ENCODE results near the gene PPP1R11. TPM values are rescaled to one million over a fixed set of nuclear protein-coding genes. Genes with fewer than 3 reads are reported as not detected.
A peak's percentile ranks its signal among the peaks of the same experiment; 100 is the strongest.
"Not testable (repeated sequence)": the region's sequence is repeated elsewhere in the genome, so short reads cannot be mapped to it uniquely, and the experiment has no call there.

Gene PPP1R11, protein sequence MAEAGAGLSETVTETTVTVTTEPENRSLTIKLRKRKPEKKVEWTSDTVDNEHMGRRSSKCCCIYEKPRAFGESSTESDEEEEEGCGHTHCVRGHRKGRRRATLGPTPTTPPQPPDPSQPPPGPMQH
- 10 to 100 TPM; 54.1 to 63.1 TPM for total RNA-seq

DNA sequence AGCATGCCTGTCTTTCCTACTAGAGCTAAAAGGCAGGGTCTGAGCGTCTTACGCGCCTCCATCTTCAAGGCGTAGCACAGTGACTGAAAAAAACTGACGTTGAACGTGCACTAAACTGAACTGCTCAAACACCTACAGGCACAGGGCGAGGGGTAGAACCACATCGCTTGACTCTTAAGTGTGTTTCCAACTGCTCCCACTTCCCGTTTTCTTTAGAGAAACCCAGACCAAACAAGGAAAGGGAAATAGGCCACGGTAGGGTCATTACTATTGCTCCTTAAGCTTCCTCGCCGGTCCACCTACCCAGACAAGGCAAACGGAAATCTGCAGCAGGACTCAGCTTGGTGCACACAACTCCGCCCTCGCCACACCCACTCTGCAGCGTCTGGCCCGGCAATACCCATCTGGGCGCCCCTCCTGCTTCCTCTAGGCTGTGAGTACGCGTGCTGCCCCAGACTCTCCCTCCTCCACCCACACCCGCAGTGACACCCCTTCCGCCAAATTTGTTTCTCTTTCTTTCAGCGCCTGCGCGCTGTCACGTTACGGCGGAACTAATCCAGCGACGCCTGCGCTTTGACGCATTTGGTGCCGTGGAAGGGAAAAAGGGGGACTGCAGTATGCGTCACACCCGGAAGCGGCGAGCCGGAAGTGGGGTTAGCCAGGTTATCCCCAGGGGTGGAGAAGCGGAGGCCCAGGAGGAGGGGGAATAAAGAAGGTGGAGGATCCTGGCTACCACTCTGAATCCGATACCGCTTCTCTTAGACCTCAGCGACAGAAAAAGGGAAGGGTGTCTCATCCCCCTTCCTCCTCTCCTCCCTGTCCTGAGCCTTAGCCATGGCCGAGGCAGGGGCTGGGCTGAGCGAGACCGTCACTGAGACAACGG lies at the start of gene PPP1R11:
TSS of gene PPP1R11 (plus strand) at position 622 of the 883 bp plus-strand sequence. CDS start at position 835, 213 bp downstream.
- peaks cover 0 to 1% of the 10 kb centered on the region in 2 donors for H3K9me3 Mint-ChIP-seq
- H3K4me1 Mint-ChIP-seq (ENCODE audit: low read depth) = peaks cover 53% of the 10 kb centered on the region
- H3K4me3 Mint-ChIP-seq = peak within 1 kb of the TSS; percentile 93 to 99
- peaks cover 10 to 21% of the 10 kb centered on the region in 2 donors for H3K36me3 Mint-ChIP-seq (ENCODE audit: insufficient read depth in 2 of 2)
- ATAC-seq (replicated peaks in 1 of 2) (peak; percentile 98 to 99), DNase-seq (peak; percentile 98 to 99)
- H3K27ac Mint-ChIP-seq = peak within 1 kb of the TSS; percentile 99
- H3K27me3 Mint-ChIP-seq (ENCODE audit: low read depth) = peaks cover 18% of the 10 kb centered on the region

DNA sequence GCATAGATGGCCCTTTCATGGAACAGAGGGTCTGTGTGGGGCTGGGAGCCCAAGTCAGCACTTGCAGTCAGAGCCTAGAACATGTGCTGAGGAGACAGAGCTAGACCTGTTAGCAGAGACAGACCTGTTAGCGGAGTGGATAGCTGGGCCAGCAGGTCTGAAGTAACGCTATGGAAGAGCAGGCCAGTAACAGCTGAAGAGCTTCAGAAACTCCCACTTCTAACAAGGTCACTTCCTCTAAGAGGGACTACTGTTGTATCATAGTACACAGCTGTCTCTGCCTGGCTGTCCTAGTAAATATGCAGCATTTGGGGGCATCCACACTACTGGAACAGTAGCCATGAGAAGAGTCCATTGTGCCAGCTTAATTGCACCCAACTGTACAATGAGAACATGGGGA lies 47.2 kb upstream of the PPP1R11 start:
- Mint-ChIP-seq H3K4me3 (no peak overlapping the region), H3K27me3 (ENCODE audit: low read depth) (no peaks in the 10 kb centered on the region), H3K27ac (no peak overlapping the region), H3K4me1 (ENCODE audit: low read depth) (no peaks in the 10 kb centered on the region), H3K9me3 (no peaks in the 10 kb centered on the region), H3K36me3 (ENCODE audit: insufficient read depth in 2 of 2) (no peaks in the 10 kb centered on the region)
- no peak for DNase-seq
- ATAC-seq (replicated peaks in 1 of 2) = no peak

DNA sequence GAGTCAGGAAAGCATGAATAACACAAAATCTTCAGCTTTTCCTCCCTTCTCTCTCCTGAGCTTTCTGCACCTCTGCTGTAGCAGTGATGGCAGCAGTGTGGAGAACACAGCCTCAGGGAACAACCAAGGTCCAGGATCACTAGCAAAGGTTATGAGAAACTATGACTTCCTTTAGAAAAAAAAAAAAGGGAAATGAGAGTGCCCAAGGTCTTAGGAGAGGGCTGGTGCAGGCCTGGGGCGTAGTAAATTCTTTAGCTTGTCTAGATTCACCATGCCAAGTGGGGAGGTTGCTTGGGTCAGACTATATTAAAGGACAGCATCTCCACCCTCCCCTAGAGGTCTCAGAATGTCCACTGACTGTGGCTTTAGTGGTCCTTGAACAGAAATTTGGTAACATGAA lies 46.4 kb upstream of the PPP1R11 start:
- Mint-ChIP-seq H3K4me3 (no peak overlapping the region), H3K27me3 (ENCODE audit: low read depth) (no peaks in the 10 kb centered on the region), H3K4me1 (ENCODE audit: low read depth) (no peaks in the 10 kb centered on the region), H3K9me3 (no peaks in the 10 kb centered on the region), H3K27ac (no peak overlapping the region), H3K36me3 (ENCODE audit: insufficient read depth in 2 of 2) (no peaks in the 10 kb centered on the region)
- DNase-seq (no peak), ATAC-seq (replicated peaks in 1 of 2) (no peak)

DNA sequence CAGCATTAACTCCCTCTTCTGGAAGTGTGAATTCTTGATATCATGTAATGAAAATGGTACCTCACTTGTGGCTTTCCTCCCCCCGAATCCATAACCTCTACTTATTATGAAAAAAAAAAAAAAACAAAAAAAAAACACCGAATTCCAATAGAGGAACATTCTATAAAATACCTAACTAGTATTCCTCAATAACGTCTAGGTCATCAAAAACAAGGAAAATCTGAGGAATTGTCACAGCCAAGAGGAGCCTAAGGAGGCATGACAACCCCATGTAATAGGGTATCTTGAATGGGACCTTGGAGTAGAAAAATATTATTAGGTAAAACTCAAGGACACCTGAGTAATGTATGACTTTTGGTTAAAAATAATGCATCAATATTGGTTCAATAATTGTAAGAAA lies 44.8 kb upstream of the PPP1R11 start:
- no peaks in the 10 kb centered on the region for H3K27me3 Mint-ChIP-seq (ENCODE audit: low read depth)
- H3K4me1 Mint-ChIP-seq (ENCODE audit: low read depth) = no peaks in the 10 kb centered on the region
- no peaks in the 10 kb centered on the region for H3K9me3 Mint-ChIP-seq
- no peaks in the 10 kb centered on the region for H3K36me3 Mint-ChIP-seq (ENCODE audit: insufficient read depth in 2 of 2)
- H3K27ac Mint-ChIP-seq = no peak overlapping the region
- no peak for ATAC-seq (replicated peaks in 1 of 2)
- no peak overlapping the region for H3K4me3 Mint-ChIP-seq
- no peak for DNase-seq

DNA sequence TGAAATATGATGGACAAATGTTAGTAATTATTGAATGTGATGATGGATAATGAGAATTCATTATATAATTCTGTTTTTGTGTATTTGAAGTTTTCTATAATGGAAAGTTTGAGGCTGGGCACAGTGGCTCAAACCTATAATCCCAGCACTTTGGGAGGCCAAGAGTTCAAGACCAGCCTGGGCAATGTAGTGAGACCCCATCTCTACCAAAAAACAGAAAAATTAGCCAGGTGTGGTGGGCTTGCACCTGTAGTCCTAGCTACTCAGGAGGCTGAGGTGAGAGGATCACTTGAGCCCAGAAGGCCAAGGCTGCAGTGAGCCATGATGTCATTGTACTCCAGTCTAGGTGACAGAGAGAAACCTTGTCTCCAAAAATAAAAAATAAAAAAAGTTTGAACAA lies 44.3 kb upstream of the PPP1R11 start:
- H3K9me3 Mint-ChIP-seq; DNase-seq; H3K27ac Mint-ChIP-seq; H3K4me3 Mint-ChIP-seq; H3K4me1 Mint-ChIP-seq (ENCODE audit: low read depth); ATAC-seq (replicated peaks in 1 of 2); H3K36me3 Mint-ChIP-seq (ENCODE audit: insufficient read depth in 2 of 2); H3K27me3 Mint-ChIP-seq (ENCODE audit: low read depth): not testable (repeated sequence)

DNA sequence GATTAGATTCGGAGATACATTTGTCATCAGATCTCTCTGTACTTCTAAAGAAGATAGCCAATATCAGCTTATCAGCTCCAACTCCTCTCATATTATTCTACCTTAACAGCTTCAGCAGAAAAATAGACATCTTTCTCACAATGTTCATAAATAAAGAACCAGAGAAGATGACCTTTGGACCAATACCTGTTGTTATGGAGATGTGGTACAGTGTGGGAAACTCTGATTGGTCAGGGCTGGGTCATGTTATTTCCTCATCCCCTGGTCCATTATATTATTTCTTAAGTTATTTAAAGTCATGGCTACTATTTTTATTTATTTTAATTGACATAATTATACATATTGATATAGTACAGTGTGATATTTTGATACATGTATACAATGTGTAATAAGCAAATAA lies 41.8 kb upstream of the PPP1R11 start:
- DNase-seq = no peak
- Mint-ChIP-seq H3K27ac (no peak overlapping the region), H3K4me1 (ENCODE audit: low read depth) (no peaks in the 10 kb centered on the region), H3K9me3 (no peaks in the 10 kb centered on the region), H3K36me3 (ENCODE audit: insufficient read depth in 2 of 2) (no peaks in the 10 kb centered on the region), H3K4me3 (no peak overlapping the region), H3K27me3 (ENCODE audit: low read depth) (no peaks in the 10 kb centered on the region)
- no peak for ATAC-seq (replicated peaks in 1 of 2)

DNA sequence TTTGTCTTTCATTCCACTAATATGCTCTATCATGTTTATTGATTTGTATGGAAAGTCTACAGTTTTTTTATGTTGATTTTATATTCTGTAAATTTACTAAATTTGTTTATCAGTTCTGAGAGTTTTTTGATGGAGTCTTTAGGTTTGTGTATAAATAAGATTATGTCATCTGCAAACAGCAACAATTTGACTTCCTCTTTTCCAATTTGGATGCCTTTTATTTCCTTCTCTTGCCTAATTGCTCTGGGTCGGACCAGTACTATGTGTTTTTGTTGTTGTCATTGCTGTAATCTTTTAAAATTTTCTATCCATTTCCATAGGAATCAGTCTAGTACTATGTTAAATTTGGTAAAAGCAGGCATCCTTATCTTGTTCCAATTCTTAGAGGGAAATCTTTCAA lies 37.4 kb upstream of the PPP1R11 start:
- no peaks in the 10 kb centered on the region for H3K9me3 Mint-ChIP-seq

DNA sequence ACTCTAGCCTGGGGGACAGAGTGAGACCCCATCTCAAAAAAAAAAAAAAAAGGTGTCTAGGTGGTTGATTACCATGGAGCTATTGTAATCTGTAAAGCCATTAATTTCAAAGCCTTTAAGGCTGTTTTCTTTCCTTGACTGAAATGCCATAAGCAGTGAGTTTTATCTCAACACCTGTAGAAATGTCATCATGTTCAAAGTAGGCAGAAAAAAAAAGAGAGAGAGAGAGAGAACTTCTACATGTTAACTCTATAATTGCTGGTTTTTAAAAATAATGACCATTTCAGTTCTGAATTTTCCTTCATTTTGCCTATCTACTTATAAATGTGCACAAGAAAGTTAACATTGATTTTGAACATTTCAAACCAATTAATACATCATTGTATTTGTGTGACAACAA lies 35.6 kb upstream of the PPP1R11 start:
- H3K9me3 Mint-ChIP-seq = no peaks in the 10 kb centered on the region

More for the DNA sequence above, 37.4 kb upstream of the PPP1R11 start:
- no peaks in the 10 kb centered on the region for H3K36me3 Mint-ChIP-seq (ENCODE audit: insufficient read depth in 2 of 2)
- no peak overlapping the region for H3K4me3 Mint-ChIP-seq
- H3K27me3 Mint-ChIP-seq (ENCODE audit: low read depth) = no peaks in the 10 kb centered on the region
- no peaks in the 10 kb centered on the region for H3K4me1 Mint-ChIP-seq (ENCODE audit: low read depth)
- no peak for ATAC-seq (replicated peaks in 1 of 2)
- DNase-seq = no peak
- H3K27ac Mint-ChIP-seq = no peak overlapping the region

DNA sequence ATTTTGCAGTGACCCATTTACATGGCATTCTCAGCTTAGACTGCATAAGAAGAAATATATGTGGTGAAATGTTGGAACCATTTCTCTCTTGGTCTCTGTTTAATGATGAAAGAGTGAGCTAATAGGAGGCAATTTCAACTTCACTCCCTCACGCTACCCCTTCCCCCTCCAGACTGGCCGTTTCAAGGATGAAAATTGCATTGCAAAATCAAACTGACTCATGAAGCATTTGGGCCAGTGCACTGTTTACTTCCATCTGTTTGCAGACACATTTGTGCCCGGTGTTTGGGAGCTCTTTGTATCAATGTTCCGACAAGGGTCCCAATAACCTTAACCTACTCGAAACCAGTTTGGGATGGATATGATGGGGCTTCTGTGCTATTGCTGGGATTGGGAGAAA lies 33.6 kb upstream of the PPP1R11 start:
- H3K4me3 Mint-ChIP-seq; DNase-seq; H3K27ac Mint-ChIP-seq; H3K36me3 Mint-ChIP-seq (ENCODE audit: insufficient read depth in 2 of 2); H3K4me1 Mint-ChIP-seq (ENCODE audit: low read depth); H3K9me3 Mint-ChIP-seq; H3K27me3 Mint-ChIP-seq (ENCODE audit: low read depth); ATAC-seq (replicated peaks in 1 of 2): not testable (repeated sequence)

More for the DNA sequence above, 35.6 kb upstream of the PPP1R11 start:
- Mint-ChIP-seq H3K27me3 (ENCODE audit: low read depth) (no peaks in the 10 kb centered on the region), H3K36me3 (ENCODE audit: insufficient read depth in 2 of 2) (peaks cover 0 to 2% of the 10 kb centered on the region in 2 donors), H3K4me1 (ENCODE audit: low read depth) (no peaks in the 10 kb centered on the region), H3K27ac (no peak overlapping the region), H3K4me3 (no peak overlapping the region)
- ATAC-seq (replicated peaks in 1 of 2) (no peak), DNase-seq (no peak)

DNA sequence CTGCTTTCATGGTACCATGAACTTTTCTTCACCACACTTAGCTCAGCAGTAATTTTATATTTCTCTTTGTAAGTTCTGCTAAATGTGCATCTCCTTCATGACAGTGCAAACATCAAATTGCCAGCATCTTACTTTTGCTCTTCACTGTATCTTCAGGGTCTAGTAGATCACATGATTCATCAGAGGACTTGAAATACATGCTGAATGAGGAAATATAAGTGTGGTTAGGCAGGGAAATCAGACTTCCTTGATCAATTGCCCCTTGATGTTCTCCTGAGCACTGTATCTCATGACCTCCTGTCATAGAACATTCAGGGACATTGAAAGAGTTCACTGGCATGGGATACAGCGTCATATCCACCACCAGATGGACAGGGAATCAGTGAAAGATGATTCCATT lies 31.2 kb upstream of the PPP1R11 start:
- no peaks in the 10 kb centered on the region for H3K4me1 Mint-ChIP-seq (ENCODE audit: low read depth)
- no peaks in the 10 kb centered on the region for H3K27me3 Mint-ChIP-seq (ENCODE audit: low read depth)
- H3K36me3 Mint-ChIP-seq (ENCODE audit: insufficient read depth in 2 of 2) = peaks cover 0 to 2% of the 10 kb centered on the region in 2 donors
- DNase-seq = no peak
- H3K4me3 Mint-ChIP-seq = no peak overlapping the region
- no peak for ATAC-seq (replicated peaks in 1 of 2)
- no peaks in the 10 kb centered on the region for H3K9me3 Mint-ChIP-seq
- no peak overlapping the region for H3K27ac Mint-ChIP-seq

DNA sequence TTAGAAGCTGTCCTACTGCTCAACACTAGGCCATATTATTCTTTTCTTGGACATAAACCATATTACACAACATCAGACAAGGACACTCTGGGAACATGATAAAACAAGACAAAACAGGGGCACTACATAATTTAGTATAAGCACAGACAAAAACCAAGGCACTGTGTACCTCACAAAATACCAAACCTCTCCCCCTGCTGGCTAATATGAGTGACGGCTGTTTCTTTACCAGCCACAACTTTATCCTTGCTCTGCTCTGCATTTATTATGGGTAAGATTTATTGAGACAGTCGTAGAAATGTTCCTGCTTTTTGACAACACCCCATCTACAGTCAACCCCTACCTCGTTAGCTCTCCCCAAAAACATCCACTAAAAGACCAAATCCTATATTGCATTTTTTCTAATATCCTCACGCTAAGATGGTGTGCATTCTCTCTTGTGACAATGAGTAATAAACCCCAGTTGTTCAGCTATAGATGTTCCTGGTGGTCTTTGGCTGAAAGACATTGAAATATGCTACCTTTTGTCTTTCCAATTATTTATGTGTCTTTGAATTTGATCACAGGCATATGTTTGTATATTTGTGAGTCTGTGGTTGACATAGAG lies 29.7 kb upstream of the PPP1R11 start:
- peak in 1 of 2 donors; percentile 39 for ATAC-seq (replicated peaks in 1 of 2)
- Mint-ChIP-seq H3K27me3 (ENCODE audit: low read depth) (no peaks in the 10 kb centered on the region), H3K9me3 (no peaks in the 10 kb centered on the region), H3K4me3 (no peak overlapping the region), H3K27ac (no peak overlapping the region), H3K4me1 (ENCODE audit: low read depth) (peaks cover 2% of the 10 kb centered on the region), H3K36me3 (ENCODE audit: insufficient read depth in 2 of 2) (peaks cover 0 to 2% of the 10 kb centered on the region in 2 donors)
- no peak for DNase-seq

DNA sequence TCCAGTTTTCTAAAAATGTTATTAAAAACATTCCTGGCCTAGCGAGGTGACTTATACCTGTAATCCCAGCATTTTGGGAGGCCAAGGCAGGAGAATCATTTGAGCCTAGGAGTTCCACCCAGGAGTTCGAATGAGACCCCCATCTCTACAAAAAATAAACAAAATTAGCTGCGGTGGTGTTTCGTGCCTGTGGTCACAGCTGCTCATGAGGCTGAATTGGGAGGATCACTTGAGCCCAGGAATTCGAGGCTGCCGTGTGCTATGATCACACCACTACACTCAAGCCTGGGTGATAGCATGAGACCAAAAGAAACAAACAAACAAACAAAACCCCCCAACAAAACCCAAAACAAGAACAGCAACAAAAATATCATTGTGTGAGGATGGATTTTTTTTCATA lies 25.8 kb upstream of the PPP1R11 start:
- no peak for DNase-seq
- Mint-ChIP-seq H3K4me3 (no peak overlapping the region), H3K27me3 (ENCODE audit: low read depth) (no peaks in the 10 kb centered on the region), H3K36me3 (ENCODE audit: insufficient read depth in 2 of 2) (no peaks in the 10 kb centered on the region), H3K4me1 (ENCODE audit: low read depth) (peaks cover 12% of the 10 kb centered on the region), H3K27ac (no peak overlapping the region), H3K9me3 (no peaks in the 10 kb centered on the region)
- no peak for ATAC-seq (replicated peaks in 1 of 2)

DNA sequence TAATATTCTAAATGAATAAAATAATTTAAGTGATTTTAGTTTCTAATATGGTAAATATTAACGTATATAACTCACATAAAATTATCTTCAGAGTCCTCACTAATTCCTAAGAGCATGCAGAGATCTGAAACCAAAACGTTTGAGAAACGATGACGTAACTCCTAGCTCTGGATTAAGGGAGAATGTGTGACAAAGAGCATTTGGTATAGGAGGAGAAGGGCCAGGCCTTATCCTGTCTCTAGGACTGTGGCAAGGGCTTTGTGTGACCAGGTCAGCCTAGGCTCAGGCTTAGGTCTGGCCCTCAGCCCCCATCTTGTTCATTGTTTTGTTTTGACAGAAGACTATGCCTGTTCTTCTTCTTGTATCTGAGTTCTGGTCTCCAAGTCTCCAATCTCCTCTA lies 25.2 kb upstream of the PPP1R11 start:
- no peak overlapping the region for H3K27ac Mint-ChIP-seq
- no peaks in the 10 kb centered on the region for H3K36me3 Mint-ChIP-seq (ENCODE audit: insufficient read depth in 2 of 2)
- no peak for ATAC-seq (replicated peaks in 1 of 2)
- DNase-seq = no peak
- no peaks in the 10 kb centered on the region for H3K27me3 Mint-ChIP-seq (ENCODE audit: low read depth)
- H3K4me1 Mint-ChIP-seq (ENCODE audit: low read depth) = peaks cover 12% of the 10 kb centered on the region
- no peak overlapping the region for H3K4me3 Mint-ChIP-seq
- no peaks in the 10 kb centered on the region for H3K9me3 Mint-ChIP-seq
